Esophagus muscularis mucosa (tissue), 3 donors: ENCODE data around the gene TUT4.

ENCODE experiments used
- CTCF ChIP-seq, 3 experiments: fragments of 200-600 bp in 2 of 3; fragments of 450-650 bp in 1 of 3; sonication (generic) in 2 of 3; IDR thresholded peaks; one replicate each; pipeline ENCODE4 v1.5.1; 2017 to 2019; ENCODE audit warnings: antibody characterized with exemption in 3 of 3, mild to moderate bottlenecking in 2 of 3, moderate library complexity in 1 of 3
- POLR2A ChIP-seq: fragments of 450-650 bp; IDR thresholded peaks from one replicate; pipeline ENCODE4 v1.6.1; 2017; ENCODE audit warnings: antibody characterized with exemption, moderate library complexity, mild to moderate bottlenecking, low read depth

GRCh38 chr1:52553362-52554266 is 722 bp upstream of the TUT4 start:
- TF ChIP-seq POLR2A (no peak), CTCF (IDR thresholded peaks at IDR 0.05) (no peak)
